ENCODE measurements around the gene ARMC2. TPM values are rescaled to one million over a fixed set of nuclear protein-coding genes. Genes with fewer than 3 reads are reported as not detected.
"Not testable (repeated sequence)": the region's sequence is repeated elsewhere in the genome, so short reads cannot be mapped to it uniquely, and the experiment has no call there.

The ARMC2 gene
- total RNA-seq, 2 donors from 2014 or later = 1.9 to 2.5 TPM

- no peaks in the 10 kb centered on the region for H3K9me3 ChIP-seq
- TF ChIP-seq, protein P1, sequence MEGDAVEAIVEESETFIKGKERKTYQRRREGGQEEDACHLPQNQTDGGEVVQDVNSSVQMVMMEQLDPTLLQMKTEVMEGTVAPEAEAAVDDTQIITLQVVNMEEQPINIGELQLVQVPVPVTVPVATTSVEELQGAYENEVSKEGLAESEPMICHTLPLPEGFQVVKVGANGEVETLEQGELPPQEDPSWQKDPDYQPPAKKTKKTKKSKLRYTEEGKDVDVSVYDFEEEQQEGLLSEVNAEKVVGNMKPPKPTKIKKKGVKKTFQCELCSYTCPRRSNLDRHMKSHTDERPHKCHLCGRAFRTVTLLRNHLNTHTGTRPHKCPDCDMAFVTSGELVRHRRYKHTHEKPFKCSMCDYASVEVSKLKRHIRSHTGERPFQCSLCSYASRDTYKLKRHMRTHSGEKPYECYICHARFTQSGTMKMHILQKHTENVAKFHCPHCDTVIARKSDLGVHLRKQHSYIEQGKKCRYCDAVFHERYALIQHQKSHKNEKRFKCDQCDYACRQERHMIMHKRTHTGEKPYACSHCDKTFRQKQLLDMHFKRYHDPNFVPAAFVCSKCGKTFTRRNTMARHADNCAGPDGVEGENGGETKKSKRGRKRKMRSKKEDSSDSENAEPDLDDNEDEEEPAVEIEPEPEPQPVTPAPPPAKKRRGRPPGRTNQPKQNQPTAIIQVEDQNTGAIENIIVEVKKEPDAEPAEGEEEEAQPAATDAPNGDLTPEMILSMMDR (IDR thresholded peaks at IDR 0.05) = no peak
- H3K27me3 ChIP-seq = no peaks in the 10 kb centered on the region
- intact Hi-C loops (cut with DNase I) = no loop called here
- no peak overlapping the region for H3K4me3 ChIP-seq
- no peaks in the 10 kb centered on the region for H3K4me1 ChIP-seq
- no peak for DNase-seq
- no peaks in the 10 kb centered on the region for H3K36me3 ChIP-seq
- no peak overlapping the region for H3K27ac ChIP-seq
- H3K9ac ChIP-seq (ENCODE audit: low read depth in 2 of 2, low read length in 2 of 2) = no peak overlapping the region
These were observed 36.2 kb downstream of the ARMC2 start for GRCh38 chr6:108884211-108885059.

GRCh38 chr6:108888052-108888451 lies 39.8 kb downstream of the ARMC2 start:
- no peaks in the 10 kb centered on the region for H3K4me1 ChIP-seq
- H3K4me3 ChIP-seq = no peak overlapping the region
- H3K9me3 ChIP-seq = no peaks in the 10 kb centered on the region
- no peak overlapping the region for H3K9ac ChIP-seq (ENCODE audit: low read depth in 2 of 2, low read length in 2 of 2)
- H3K36me3 ChIP-seq = no peaks in the 10 kb centered on the region
- TF ChIP-seq, protein P1 (IDR thresholded peaks at IDR 0.05) = no peak
- DNase-seq = no peak
- H3K27me3 ChIP-seq = no peaks in the 10 kb centered on the region
- intact Hi-C loops (cut with DNase I) = no loop called here
- H3K27ac ChIP-seq = no peak overlapping the region

GRCh38 chr6:108888745-108889144 lies 40.5 kb downstream of the ARMC2 start:
- Histone ChIP-seq H3K27ac (no peak overlapping the region), H3K36me3 (no peaks in the 10 kb centered on the region), H3K27me3 (no peaks in the 10 kb centered on the region), H3K4me3 (no peak overlapping the region), H3K9ac (ENCODE audit: low read depth in 2 of 2, low read length in 2 of 2) (no peak overlapping the region), H3K4me1 (no peaks in the 10 kb centered on the region), H3K9me3 (no peaks in the 10 kb centered on the region)
- TF ChIP-seq, protein P1 (IDR thresholded peaks at IDR 0.05) = no peak
- no peak for DNase-seq
- intact Hi-C loops (cut with DNase I) = no loop called here

DNA sequence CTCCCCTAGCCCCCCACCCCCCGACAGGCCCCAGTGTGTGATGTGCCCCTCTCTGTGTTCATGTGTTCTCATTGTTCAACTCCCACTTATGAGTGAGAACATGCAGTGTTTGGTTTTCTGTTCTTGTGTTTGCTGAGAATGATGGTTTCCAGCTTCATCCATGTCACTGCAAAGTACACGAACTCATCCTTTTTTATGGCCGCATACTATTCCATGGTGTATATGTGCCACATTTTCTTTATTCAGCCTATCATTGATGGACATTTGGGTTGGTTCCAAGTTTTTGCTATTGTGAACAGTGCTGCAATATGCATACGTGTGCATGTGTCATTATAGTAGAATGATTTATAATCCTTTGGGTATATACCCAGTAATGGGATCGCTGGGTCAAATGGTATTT lies 42.7 kb downstream of the ARMC2 start:
- not testable (repeated sequence) for H3K27me3 ChIP-seq; H3K9me3 ChIP-seq; H3K4me1 ChIP-seq; H3K27ac ChIP-seq; DNase-seq; H3K4me3 ChIP-seq; H3K9ac ChIP-seq (ENCODE audit: low read depth in 2 of 2, low read length in 2 of 2); H3K36me3 ChIP-seq
- intact Hi-C loops (cut with DNase I) = loop anchor here (5.0 to 10.0 kb wide), 3 partner anchors 54 to 181 kb away; no protein-coding TSS in a partner anchor

- Histone ChIP-seq H3K27ac (no peak overlapping the region), H3K9ac (ENCODE audit: low read depth in 2 of 2, low read length in 2 of 2) (no peak overlapping the region), H3K27me3 (no peaks in the 10 kb centered on the region), H3K4me1 (peaks cover 2% of the 10 kb centered on the region), H3K4me3 (no peak overlapping the region), H3K36me3 (no peaks in the 10 kb centered on the region), H3K9me3 (no peaks in the 10 kb centered on the region)
- intact Hi-C loops (cut with DNase I) = loop anchor here (10.0 kb wide), 1 partner anchor 111 kb away; no protein-coding TSS in a partner anchor
- TF ChIP-seq, protein P1 (IDR thresholded peaks at IDR 0.05) = no peak
- DNase-seq = no peak
These were observed 47.3 kb downstream of the ARMC2 start for GRCh38 chr6:108895571-108895970.

GRCh38 chr6:108896111-108896661 lies 48.0 kb downstream of the ARMC2 start:
- Histone ChIP-seq H3K4me3 (no peak overlapping the region), H3K27me3 (no peaks in the 10 kb centered on the region), H3K27ac (no peak overlapping the region), H3K9me3 (no peaks in the 10 kb centered on the region), H3K9ac (ENCODE audit: low read depth in 2 of 2, low read length in 2 of 2) (no peak overlapping the region), H3K36me3 (no peaks in the 10 kb centered on the region), H3K4me1 (peaks cover 2% of the 10 kb centered on the region)
- TF ChIP-seq, protein P1 (IDR thresholded peaks at IDR 0.05) = no peak
- DNase-seq = no peak
- intact Hi-C loops (cut with DNase I) = loop anchor here (10.0 kb wide), 1 partner anchor 111 kb away; no protein-coding TSS in a partner anchor

Measured in colonic mucosa (tissue), 4 donors.